Activated T-helper 9 cell treated with anti-CD3 and anti-CD28 coated beads, Interleukin-2, amount 50 U/mL, for 16 hours (primary cell): ENCODE data around the gene APPL2.
"Not testable (repeated sequence)": the region's sequence is repeated elsewhere in the genome, so short reads cannot be mapped to it uniquely, and the experiment has no call there.

Experiments
- DNase-seq: peaks from one replicate; pipeline ENCODE4 v3.0.0-alpha.2; 2020; ENCODE audit warnings: low read depth

Gene APPL2

DNA sequence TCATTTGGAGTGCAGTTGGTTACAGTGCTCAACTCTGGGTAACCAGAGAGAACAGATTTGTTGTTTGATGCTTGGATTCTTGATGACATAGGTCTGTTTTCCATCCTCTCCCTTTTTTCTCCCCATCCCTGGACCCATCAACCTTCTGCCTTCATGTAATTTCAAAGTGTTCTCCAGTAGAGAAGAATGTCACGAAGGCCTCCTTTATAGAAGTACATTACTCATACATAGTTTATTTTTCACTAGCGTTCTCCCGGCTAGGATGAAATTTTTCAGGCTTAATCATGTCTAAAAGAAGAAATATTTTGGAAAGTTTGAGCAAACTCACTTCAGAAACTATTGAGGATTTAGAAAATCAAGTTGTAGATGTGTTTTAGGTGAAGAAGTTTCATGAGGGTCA, 20.9 kb upstream of the APPL2 start:
- no peak for DNase-seq

GRCh38 chr12:105256431-105256830, 20.5 kb upstream of the APPL2 start:
- not testable (repeated sequence) for DNase-seq

- no peak for DNase-seq
These were observed 20.0 kb upstream of the APPL2 start for GRCh38 chr12:105256011-105256410.

DNA sequence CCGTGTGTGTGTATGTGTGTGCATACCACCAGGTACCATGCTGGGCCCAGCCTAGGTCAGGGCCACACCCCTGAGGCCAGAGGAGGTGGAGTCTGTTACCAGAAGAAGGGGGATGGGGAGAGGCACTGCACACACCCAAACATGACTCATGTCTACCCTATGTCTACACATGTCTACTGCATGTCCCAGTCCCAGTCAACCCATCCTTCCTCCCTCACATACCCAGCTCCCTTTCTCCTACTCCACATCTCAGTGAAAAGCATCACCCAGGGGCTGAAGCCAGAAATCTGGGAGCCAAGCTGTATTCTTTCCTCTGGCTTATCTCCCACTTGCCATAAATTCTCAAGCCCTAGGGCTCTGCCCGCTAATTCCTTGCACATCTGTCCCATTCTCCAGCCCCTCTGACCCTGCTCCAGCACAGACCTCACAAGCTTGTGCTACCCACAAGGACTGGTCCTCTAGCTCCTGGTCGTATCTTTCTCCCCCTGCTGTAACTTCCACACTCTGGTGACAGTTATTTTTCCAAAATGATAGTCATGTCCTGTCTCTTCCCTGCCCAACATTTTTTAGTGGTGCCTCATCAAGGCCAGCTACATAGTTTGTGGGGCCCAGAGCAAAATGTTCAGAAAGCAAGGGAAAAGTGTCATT, 18.0 kb upstream of the APPL2 start:
- no peak for DNase-seq

GRCh38 chr12:105252901-105253300, 16.9 kb upstream of the APPL2 start:
- DNase-seq = no peak

DNA sequence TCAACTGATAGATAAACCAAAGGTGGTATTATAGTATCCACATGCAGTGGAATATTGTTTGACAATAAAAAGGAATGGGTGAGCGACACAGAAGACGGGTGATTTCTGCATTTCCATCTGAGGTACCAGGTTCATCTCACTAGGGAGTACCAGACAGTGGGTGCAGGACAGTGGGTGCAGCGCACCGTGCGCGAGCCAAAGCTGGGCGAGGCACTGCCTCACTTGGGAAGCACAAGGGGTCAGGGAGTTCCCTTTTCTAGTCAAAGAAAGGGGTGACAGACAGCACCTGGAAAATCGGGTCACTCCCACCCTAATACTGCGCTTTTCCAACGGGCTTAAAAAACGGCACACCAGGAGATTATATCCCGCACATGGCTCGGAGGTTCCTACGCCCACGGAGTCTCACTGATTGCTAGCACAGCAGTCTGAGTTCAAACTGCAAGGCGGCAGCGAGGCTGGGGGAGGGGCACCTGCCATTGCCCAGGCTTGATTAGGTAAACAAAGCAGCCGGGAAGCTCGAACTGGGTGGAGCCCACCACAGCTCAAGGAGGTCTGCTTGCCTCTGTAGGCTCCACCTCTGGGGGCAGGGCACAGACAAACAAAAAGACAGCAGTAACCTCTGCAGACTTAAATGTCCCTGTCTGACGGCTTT, 9.9 kb upstream of the APPL2 start:
- DNase-seq = not testable (repeated sequence)

DNA sequence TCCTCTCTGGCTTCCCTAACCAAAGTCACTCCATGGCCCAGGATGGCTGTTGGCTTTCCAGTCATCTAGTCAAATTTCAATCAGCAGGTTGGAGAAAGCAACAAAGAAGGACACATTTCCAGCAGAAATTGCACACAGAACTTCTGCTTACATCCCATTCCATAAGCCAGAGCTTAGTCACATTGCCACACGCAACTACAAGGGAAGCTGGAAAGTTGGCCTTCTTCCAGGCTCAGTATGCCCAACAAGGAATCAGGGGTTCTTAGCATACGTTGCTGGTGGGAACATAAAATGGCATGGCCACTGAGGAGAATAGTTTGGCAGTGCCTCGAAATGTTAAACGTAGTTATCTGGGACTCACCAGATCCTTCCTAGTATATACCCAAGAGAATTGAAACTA, 9.3 kb upstream of the APPL2 start:
- DNase-seq = no peak

GRCh38 chr12:105240228-105240627, 4.3 kb upstream of the APPL2 start:
- DNase-seq = no peak

- no peak for DNase-seq
These were observed 3.3 kb upstream of the APPL2 start for GRCh38 chr12:105239304-105239703.

- no peak for DNase-seq
These were observed 1.7 kb upstream of the APPL2 start for GRCh38 chr12:105237666-105238065.

DNA sequence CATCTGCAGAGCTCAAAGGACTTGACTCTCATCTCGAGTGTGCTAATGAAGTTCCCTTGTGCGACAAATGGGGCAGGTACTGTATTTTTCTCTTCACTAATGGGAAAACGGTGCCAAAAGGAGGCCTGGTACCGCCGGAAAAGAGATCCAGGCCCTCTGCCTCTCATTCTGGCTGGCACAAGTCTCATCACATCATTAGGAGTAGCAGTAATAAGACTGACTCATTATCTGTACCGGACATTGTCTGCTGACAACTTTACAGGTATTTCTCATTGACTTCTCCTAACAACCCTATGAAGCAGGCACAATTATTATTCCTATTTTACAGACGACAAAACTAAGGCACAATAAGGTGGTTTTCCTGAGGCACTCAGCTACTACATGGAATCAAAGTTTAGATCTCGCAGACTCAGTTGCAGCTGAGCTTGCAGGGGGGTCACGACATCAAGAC, 668 bp downstream of the APPL2 start:
- DNase-seq = no peak

DNA sequence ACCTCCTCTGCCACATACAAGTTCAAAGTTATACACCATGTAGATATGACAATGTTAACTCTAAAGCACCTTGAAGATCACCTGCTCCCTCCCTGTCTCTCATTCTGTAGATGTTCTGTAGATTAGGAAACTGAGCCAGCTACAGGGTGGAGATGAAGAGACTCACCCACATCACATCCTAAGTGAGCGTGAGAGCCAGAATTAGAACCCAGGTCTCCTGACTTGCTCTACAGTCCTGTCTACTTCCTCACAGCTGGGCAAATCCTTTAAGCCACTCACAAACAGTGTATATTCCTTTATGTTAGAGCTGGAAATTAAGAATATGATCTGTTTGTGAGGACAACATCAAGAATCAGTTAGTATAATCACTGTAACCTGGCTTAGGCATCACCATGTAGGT, 1.8 kb downstream of the APPL2 start:
- no peak for DNase-seq

DNA sequence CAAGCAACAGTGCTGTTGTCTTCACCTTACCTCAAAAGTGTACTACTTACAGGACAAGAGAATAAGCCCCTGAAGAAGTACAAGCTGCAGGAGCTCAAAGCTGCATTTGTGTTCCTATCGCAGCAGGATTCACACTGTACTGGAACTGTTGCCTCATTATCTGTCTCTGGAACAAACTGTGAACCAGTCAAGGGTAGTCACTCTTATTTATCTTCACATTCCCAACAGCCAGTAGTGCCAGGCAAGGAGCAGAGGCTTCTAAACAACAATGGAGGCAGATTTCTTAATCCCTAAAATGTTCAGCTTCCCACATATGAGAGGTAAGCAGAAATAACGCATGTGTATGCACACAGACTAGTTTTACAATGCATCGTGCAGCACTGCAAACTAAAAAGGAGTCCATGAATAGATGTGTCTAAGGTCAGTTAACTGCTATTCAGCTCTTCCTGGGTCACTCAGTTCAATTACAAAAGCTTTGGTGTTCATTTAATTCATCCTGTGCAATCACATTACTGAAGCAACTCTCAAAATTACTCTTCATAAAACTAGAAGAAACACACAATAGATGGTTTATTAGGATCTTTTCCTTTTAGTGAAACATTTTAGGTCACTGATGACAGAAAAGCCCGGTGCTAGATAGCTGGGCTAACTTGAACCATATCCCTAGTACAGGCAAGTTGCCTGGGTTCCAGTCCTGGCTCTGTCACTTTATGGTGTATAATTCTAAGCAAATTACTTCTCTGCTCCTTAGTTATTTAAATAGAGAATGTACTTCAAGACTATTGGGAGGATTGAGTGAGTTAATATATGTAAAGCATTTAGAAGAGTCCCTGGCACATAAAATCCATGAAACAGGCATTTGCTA, 2.7 kb downstream of the APPL2 start:
- no peak for DNase-seq

GRCh38 chr12:105231396-105231795, 4.6 kb downstream of the APPL2 start:
- no peak for DNase-seq

DNA sequence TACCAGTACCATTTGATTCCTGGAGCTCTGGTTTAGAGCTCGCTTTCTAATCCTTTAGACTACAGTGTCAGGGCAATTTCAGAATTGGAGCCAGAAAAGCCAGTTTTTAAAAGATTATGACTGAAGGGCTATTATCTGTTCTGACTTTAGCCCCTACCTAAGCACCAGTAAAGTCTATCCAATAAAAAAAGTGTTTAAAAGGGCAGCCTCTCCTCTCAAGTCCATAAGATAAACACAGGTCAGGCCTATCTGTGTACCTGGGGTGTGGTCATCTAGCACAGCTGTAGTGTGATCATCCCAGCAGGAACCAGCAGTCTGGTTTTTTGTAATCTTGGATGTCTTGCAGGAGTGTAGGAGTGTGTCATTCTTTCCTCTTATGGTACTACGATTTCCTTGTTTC, 6.6 kb downstream of the APPL2 start:
- no peak for DNase-seq

DNA sequence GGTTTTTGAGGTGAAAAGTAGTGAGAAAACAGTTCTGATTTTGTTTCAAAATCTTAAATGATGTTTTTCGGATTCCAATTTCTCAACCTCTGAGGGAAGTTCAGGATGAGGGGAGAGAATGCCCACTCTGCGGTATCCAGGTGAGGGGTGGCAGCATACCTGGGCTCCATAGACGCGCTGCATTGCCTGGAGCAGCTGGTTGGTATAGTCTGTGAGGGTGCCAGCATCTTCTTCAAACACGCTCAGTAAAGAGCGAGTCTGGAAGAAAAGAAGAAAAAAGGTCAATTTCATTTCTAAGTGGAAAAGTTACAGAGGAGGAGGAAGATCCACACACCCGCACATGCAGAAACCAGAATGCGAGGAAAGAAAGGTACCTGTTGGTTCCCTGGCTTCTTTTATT, 7.0 kb downstream of the APPL2 start:
- no peak for DNase-seq

GRCh38 chr12:105228494-105228893, 7.5 kb downstream of the APPL2 start:
- DNase-seq = no peak

- DNase-seq = no peak
These were observed 8.1 kb downstream of the APPL2 start for GRCh38 chr12:105227879-105228278.

- no peak for DNase-seq
These were observed 9.8 kb downstream of the APPL2 start for GRCh38 chr12:105226219-105226618.

- no peak for DNase-seq
These were observed 10.4 kb downstream of the APPL2 start for GRCh38 chr12:105225505-105226015.

- no peak for DNase-seq
These were observed 11.6 kb downstream of the APPL2 start for GRCh38 chr12:105224399-105224798.

DNA sequence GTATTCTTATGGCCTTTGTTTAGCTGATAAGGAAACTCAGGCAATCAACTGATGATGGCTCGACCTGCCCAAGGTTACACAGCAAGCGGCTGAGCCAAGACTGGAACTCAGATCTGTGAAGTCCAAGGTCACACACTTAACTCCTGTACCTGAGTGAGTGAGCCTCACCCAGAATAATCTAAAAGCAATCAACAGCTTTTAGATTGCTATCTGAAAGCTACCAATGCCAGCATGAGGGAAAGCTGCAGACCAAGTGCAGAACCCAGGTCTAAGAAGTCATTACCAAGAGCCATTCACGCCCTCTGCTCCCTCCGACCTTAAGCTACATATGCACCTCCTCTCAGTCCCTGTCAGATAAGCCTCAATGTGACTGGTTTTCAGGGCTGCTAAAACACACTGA, 12.1 kb downstream of the APPL2 start:
- no peak for DNase-seq

DNA sequence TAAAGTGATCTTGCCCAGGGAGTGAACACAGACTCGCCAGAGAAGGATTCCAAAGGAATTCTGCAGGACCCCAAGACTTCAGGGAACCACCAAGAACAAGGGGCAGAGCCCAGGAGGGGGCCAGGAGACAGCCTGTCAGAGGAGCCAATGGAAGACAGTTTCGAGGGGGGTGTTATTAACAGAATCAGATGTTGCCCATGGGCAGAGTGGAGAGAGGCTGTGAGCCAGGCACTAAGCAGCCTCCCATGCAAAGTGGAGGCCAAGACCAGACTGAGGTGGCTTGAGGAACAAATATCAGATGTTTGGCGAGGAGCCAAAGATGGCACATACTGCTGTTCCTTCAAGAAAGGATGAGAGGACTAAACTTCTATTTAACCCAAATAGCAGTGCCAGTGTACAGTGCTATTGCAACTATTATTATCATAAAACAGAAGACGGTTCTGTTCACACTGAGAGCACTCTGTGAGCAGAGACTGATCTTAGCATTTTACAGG, 12.6 kb downstream of the APPL2 start:
- no peak for DNase-seq
